Upper lobe of right lung (tissue), 1 donor: ENCODE results near the gene CBLC. TPM values are rescaled to one million over a fixed set of nuclear protein-coding genes. Genes with fewer than 3 reads are reported as not detected.
"Not testable (repeated sequence)": the region's sequence is repeated elsewhere in the genome, so short reads cannot be mapped to it uniquely, and the experiment has no call there.

Experiments
- ATAC-seq: fragments of 200-7000 bp; cut with Tn5 transposase; one replicate; pipeline ENCODE4 v1.9.1; 2020; ENCODE audit warnings: mild to moderate bottlenecking, moderate library complexity
- DNase-seq: peaks from one replicate; pipeline ENCODE4 v3.0.0-alpha.2; 2020
- H3K27ac ChIP-seq: fragments of 200-600 bp; one replicate; pipeline ENCODE4 v1.8.0; 2022
- H3K27me3 ChIP-seq: fragments of 200-600 bp; one replicate; pipeline ENCODE4 v1.8.0; 2022; ENCODE audit warnings: mild to moderate bottlenecking
- H3K36me3 ChIP-seq: fragments of 200-600 bp; one replicate; pipeline ENCODE4 v1.8.0; 2022
- H3K4me1 ChIP-seq: fragments of 200-600 bp; one replicate; pipeline ENCODE4 v1.8.0; 2022
- H3K4me3 ChIP-seq: fragments of 200-600 bp; one replicate; pipeline ENCODE4 v1.8.0; 2022; ENCODE audit warnings: mild to moderate bottlenecking
- H3K9me3 ChIP-seq: fragments of 200-600 bp; one replicate; pipeline ENCODE4 v1.8.0; 2022
- intact Hi-C: fragments of 100-400 bp; cut with DNase I; formaldehyde crosslinking; loops from one replicate; pipeline ENCODE4 v1.11.0; 2022
- total RNA-seq: library from RNA; stranded (reverse); fragmentation: NEBNext Ultra II Directional; extraction: Animal tissue kit (Norgen Biotek cat#: 25700); gene quantifications from one replicate; pipeline ENCODE4 v1.2.1, GENCODE V29; 2021
- TF ChIP-seq, protein P1 (sequence below): fragments of 200-600 bp; IDR thresholded peaks from one replicate; pipeline ENCODE4 v1.8.0; 2022; ENCODE audit warnings: antibody characterized with exemption
- donor health status: DM: no; HTN: yes; CAD: no; lungs with severe emphysema.

The CBLC gene
- total RNA-seq, 1 donor from 2014 or later, result 3.2 TPM

- ATAC-seq (no peak), DNase-seq (no peak)
- no peak overlapping the region for H3K27ac ChIP-seq
- TF ChIP-seq, protein P1, sequence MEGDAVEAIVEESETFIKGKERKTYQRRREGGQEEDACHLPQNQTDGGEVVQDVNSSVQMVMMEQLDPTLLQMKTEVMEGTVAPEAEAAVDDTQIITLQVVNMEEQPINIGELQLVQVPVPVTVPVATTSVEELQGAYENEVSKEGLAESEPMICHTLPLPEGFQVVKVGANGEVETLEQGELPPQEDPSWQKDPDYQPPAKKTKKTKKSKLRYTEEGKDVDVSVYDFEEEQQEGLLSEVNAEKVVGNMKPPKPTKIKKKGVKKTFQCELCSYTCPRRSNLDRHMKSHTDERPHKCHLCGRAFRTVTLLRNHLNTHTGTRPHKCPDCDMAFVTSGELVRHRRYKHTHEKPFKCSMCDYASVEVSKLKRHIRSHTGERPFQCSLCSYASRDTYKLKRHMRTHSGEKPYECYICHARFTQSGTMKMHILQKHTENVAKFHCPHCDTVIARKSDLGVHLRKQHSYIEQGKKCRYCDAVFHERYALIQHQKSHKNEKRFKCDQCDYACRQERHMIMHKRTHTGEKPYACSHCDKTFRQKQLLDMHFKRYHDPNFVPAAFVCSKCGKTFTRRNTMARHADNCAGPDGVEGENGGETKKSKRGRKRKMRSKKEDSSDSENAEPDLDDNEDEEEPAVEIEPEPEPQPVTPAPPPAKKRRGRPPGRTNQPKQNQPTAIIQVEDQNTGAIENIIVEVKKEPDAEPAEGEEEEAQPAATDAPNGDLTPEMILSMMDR, result no peak
- intact Hi-C loops, result no loop called here
- peaks cover 14% of the 10 kb centered on the region for H3K4me1 ChIP-seq
- no peaks in the 10 kb centered on the region for H3K27me3 ChIP-seq
- peaks cover 36% of the 10 kb centered on the region for H3K36me3 ChIP-seq
- no peak overlapping the region for H3K4me3 ChIP-seq
- no peaks in the 10 kb centered on the region for H3K9me3 ChIP-seq
Observed at GRCh38 chr19:44762038-44762437, 15.7 kb upstream of the CBLC start.

GRCh38 chr19:44765033-44765948, 12.4 kb upstream of the CBLC start:
- DNase-seq (peak; percentile 74), ATAC-seq (peak; percentile 6)
- TF ChIP-seq, protein P1, result no peak
- H3K9me3 ChIP-seq, result no peaks in the 10 kb centered on the region
- intact Hi-C loops, result no loop called here
- H3K27ac ChIP-seq, result no peak overlapping the region
- no peaks in the 10 kb centered on the region for H3K4me1 ChIP-seq
- H3K4me3 ChIP-seq, result no peak overlapping the region
- H3K27me3 ChIP-seq, result no peaks in the 10 kb centered on the region
- H3K36me3 ChIP-seq, result peaks cover 10% of the 10 kb centered on the region

GRCh38 chr19:44765949-44766335, 11.7 kb upstream of the CBLC start:
- TF ChIP-seq, protein P1, result no peak
- peaks cover 3% of the 10 kb centered on the region for H3K36me3 ChIP-seq
- no peaks in the 10 kb centered on the region for H3K9me3 ChIP-seq
- DNase-seq, result no peak
- no peak for ATAC-seq
- intact Hi-C loops, result no loop called here
- no peaks in the 10 kb centered on the region for H3K27me3 ChIP-seq
- no peaks in the 10 kb centered on the region for H3K4me1 ChIP-seq
- no peak overlapping the region for H3K4me3 ChIP-seq
- no peak overlapping the region for H3K27ac ChIP-seq

- Histone ChIP-seq H3K4me3 (no peak overlapping the region), H3K36me3 (no peaks in the 10 kb centered on the region), H3K9me3 (no peaks in the 10 kb centered on the region), H3K27me3 (no peaks in the 10 kb centered on the region), H3K4me1 (no peaks in the 10 kb centered on the region), H3K27ac (no peak overlapping the region)
- intact Hi-C loops, result no loop called here
- TF ChIP-seq, protein P1, result no peak
- DNase-seq, result no peak
- no peak for ATAC-seq
Observed at GRCh38 chr19:44767295-44768180, 10.2 kb upstream of the CBLC start.

- TF ChIP-seq, protein P1, result peak; percentile 86
- DNase-seq, result peak; percentile 97
- Histone ChIP-seq H3K4me1 (no peaks in the 10 kb centered on the region), H3K36me3 (no peaks in the 10 kb centered on the region), H3K27me3 (no peaks in the 10 kb centered on the region), H3K27ac (no peak overlapping the region), H3K9me3 (no peaks in the 10 kb centered on the region), H3K4me3 (no peak overlapping the region)
- intact Hi-C loops, result loop anchor here (5.0 kb wide), 3 partner anchors 48 to 198 kb away; no protein-coding TSS in a partner anchor
- peak; percentile 100 for ATAC-seq
Observed at GRCh38 chr19:44770550-44771257, 7.0 kb upstream of the CBLC start.

GRCh38 chr19:44772144-44772543, 5.5 kb upstream of the CBLC start:
- not testable (repeated sequence) for H3K27ac ChIP-seq, ATAC-seq

More at GRCh38 chr19:44772144-44772543, 5.5 kb upstream of the CBLC start:
- H3K9me3 ChIP-seq, H3K4me1 ChIP-seq, H3K36me3 ChIP-seq, H3K4me3 ChIP-seq, H3K27me3 ChIP-seq, DNase-seq: not testable (repeated sequence)
- intact Hi-C loops, result loop anchor here (5.0 kb wide), 3 partner anchors 50 to 200 kb away; no protein-coding TSS in a partner anchor
